GM12878 (cell line): ENCODE measurements around the gene ACACA. TPM values are rescaled to one million over a fixed set of nuclear protein-coding genes. Genes with fewer than 3 reads are reported as not detected.

ENCODE experiments used
- ATAC-seq: fragments of 200-7000 bp; cut with Tn5 transposase; 3 replicates; pipeline ENCODE4 v1.9.1; 2020; ENCODE audit warnings: mild to moderate bottlenecking, moderate library complexity
- BruUV-seq: library from RNA; stranded (reverse); fragments of 400-500 nt; replicated peaks from 2 replicates; lab custom pipeline; 2021; lab: Mats Ljungman, UMichigan
- CTCF ChIA-PET: fragments of 300-600 bp; sonication (Branson Sonifier 250); formaldehyde crosslinking; extraction: SDS; loops from one replicate; lab custom pipeline; 2021; ENCODE audit warnings: inconsistent platforms; lab: Yijun Ruan, JAX
- POLR2A ChIA-PET: fragments of 350-600 bp; formaldehyde crosslinking; extraction: SDS; loops from one replicate; lab custom pipeline; 2021; ENCODE audit warnings: inconsistent platforms; lab: Charles Lee
- RAD21 ChIA-PET: fragments of 300-600 bp; sonication (Branson Sonifier 250); formaldehyde crosslinking; loops from one replicate; lab custom pipeline; 2023; ENCODE audit warnings: antibody characterized with exemption; ENCODE audit not compliant: unreplicated experiment; lab: Charles Lee
- SMC1A ChIA-PET: fragments of 300-600 bp; sonication (Branson Sonifier 250); formaldehyde crosslinking; loops from one replicate; lab custom pipeline; 2023; ENCODE audit not compliant: unreplicated experiment, uncharacterized antibody; lab: Charles Lee
- DNase-seq: peaks from one replicate; pipeline ENCODE4 v3.0.0-alpha.2; 2011; ENCODE audit warnings: low read depth, low spot score
- FAIRE-seq: peaks from 3 replicates; lab custom pipeline; 2011; peaks lifted over from hg19 to GRCh38; lab: Jason Lieb, UNC
- H2AFZ ChIP-seq: 2 replicates; pipeline ENCODE4 v1.6.0; 2011; ENCODE audit warnings: low read depth, low read length, control low read depth; ENCODE audit not compliant: control insufficient read depth
- H3K27ac ChIP-seq: 2 replicates; pipeline ENCODE4 v1.5.1; 2011; ENCODE audit warnings: control low read depth; ENCODE audit not compliant: control insufficient read depth, insufficient read depth
- H3K27me3 ChIP-seq, 2 experiments: replicated peaks in 1 of 2; 2 replicates each; pipeline versions ENCODE4 v1.6.0 to v1.6.1; 2011; ENCODE audit warnings: low read length in 1 of 2; ENCODE audit not compliant: control insufficient read depth in 2 of 2, insufficient read depth in 2 of 2
- H3K36me3 ChIP-seq, 2 experiments: 2 replicates each; pipeline ENCODE4 v1.5.1; 2011; ENCODE audit warnings: low read length in 1 of 2; ENCODE audit not compliant: control insufficient read depth in 2 of 2, insufficient read depth in 2 of 2
- H3K4me1 ChIP-seq: 2 replicates; pipeline ENCODE4 v1.6.1; 2011; ENCODE audit warnings: mild to moderate bottlenecking, low read length, moderate library complexity, mixed read lengths; ENCODE audit not compliant: control insufficient read depth, insufficient read depth
- H3K4me2 ChIP-seq: 2 replicates; pipeline ENCODE4 v1.6.0; 2011; ENCODE audit warnings: control low read depth; ENCODE audit not compliant: control insufficient read depth, insufficient read depth
- H3K4me3 ChIP-seq: fragments of 200-600 bp; sonication (generic); 2 replicates; pipeline ENCODE4 v1.5.1; 2016
- H3K79me2 ChIP-seq: 2 replicates; pipeline ENCODE4 v1.6.0; 2011; ENCODE audit warnings: low read length; ENCODE audit not compliant: control insufficient read depth, insufficient read depth
- H3K9ac ChIP-seq: 2 replicates; pipeline ENCODE4 v1.8.0; 2011; ENCODE audit warnings: low read length, control low read depth, mixed read lengths; ENCODE audit not compliant: control insufficient read depth, insufficient read depth
- H3K9me3 ChIP-seq: replicated peaks from 3 replicates; pipeline ENCODE4 v1.5.1; 2011; ENCODE audit warnings: mild to moderate bottlenecking, low read length; ENCODE audit not compliant: control insufficient read depth, insufficient read depth
- H4K20me1 ChIP-seq: 2 replicates; pipeline ENCODE4 v1.6.0; 2011; ENCODE audit not compliant: control insufficient read depth, insufficient read depth
- ASH2L ChIP-seq: fragments of 300-600, 200-600 bp; sonication (generic); IDR thresholded peaks from 2 replicates; pipeline ENCODE4 v1.6.1; 2017; ENCODE audit warnings: low read depth, mild to moderate bottlenecking, borderline replicate concordance
- ATF7 ChIP-seq: fragments of 450-650 bp; IDR thresholded peaks from 2 replicates; pipeline ENCODE4 v1.6.1; 2016; ENCODE audit warnings: low read depth, mild to moderate bottlenecking
- BCL11A ChIP-seq: IDR thresholded peaks from 2 replicates; pipeline ENCODE4 v1.6.1; 2011; ENCODE audit warnings: low read depth, low read length
- E4F1 ChIP-seq: fragments of 450-650 bp; IDR thresholded peaks from 2 replicates; pipeline ENCODE4 v1.6.1; 2018; ENCODE audit warnings: borderline replicate concordance, mild to moderate bottlenecking; ENCODE audit not compliant: partially characterized antibody
- EP300 ChIP-seq, 2 experiments: fragments of 150-350 bp in 1 of 2; IDR thresholded peaks; 2 replicates each; pipeline ENCODE4 v1.6.1; 2011 to 2012; ENCODE audit warnings: low read depth in 2 of 2, low read length in 2 of 2, borderline replicate concordance in 1 of 2, improper control_type of control experiment in 1 of 2, inconsistent platforms in 1 of 2; ENCODE audit not compliant: control insufficient read depth in 1 of 2
- HSF1 ChIP-seq: fragments of 150-350 bp; IDR thresholded peaks from 2 replicates; pipeline ENCODE4 v1.6.1; 2014; ENCODE audit warnings: mild to moderate bottlenecking, low read depth, low read length
- NRF1 ChIP-seq: conservative IDR thresholded peaks from 2 replicates; pipeline ENCODE4 v1.6.1; 2011; ENCODE audit warnings: mild to moderate bottlenecking, low read depth, low read length, improper control_type of control experiment
- PAX5 ChIP-seq: IDR thresholded peaks from 2 replicates; pipeline ENCODE4 v1.6.1; 2011; ENCODE audit warnings: low read depth, low read length, borderline replicate concordance
- PML ChIP-seq: IDR thresholded peaks from 2 replicates; pipeline ENCODE4 v1.6.1; 2012; ENCODE audit warnings: low read length, inconsistent platforms
- SIX5 ChIP-seq: IDR thresholded peaks from 2 replicates; pipeline ENCODE4 v1.6.1; 2011; ENCODE audit warnings: mild to moderate bottlenecking, low read depth, low read length, moderate library complexity; ENCODE audit not compliant: severe bottlenecking
- SKIL ChIP-seq: fragments of 450-650 bp; IDR thresholded peaks from 2 replicates; pipeline ENCODE4 v1.6.1; 2017; ENCODE audit warnings: mild to moderate bottlenecking, low read depth, inconsistent platforms; ENCODE audit not compliant: poor library complexity, severe bottlenecking
- SMAD1 ChIP-seq: fragments of 450-650 bp; IDR thresholded peaks from 2 replicates; pipeline ENCODE4 v1.6.1; 2018; ENCODE audit warnings: mild to moderate bottlenecking, low read depth; ENCODE audit not compliant: partially characterized antibody
- SREBF1 ChIP-seq: IDR thresholded peaks from 2 replicates; pipeline ENCODE4 v1.6.1; 2012; ENCODE audit warnings: mild to moderate bottlenecking, low read length
- ZNF217 ChIP-seq: fragments of 450-650 bp; IDR thresholded peaks from 2 replicates; pipeline ENCODE4 v1.6.1; 2017; ENCODE audit warnings: antibody characterized with exemption, mild to moderate bottlenecking
- WGBS: methylation state at CpG from one replicate; pipeline ENCODE4 v1.1.6; 2016; ENCODE audit warnings: low lambda C conversion rate; ENCODE audit not compliant: insufficient replicate concordance, insufficient coverage; ENCODE audit errors: missing lambda C conversion rate; 5-methylcytosine and 5-hydroxymethylcytosine counted together
- in situ Hi-C: fragments of 300-500 bp; cut with MboI; formaldehyde crosslinking; loops from 9 replicates; pipeline ENCODE4 v1.14.3; 2018; ENCODE audit warnings: mixed read lengths
- intact Hi-C: fragments of 100-400 bp; cut with micrococcal nuclease; formaldehyde crosslinking; loops from one replicate; pipeline ENCODE4 v1.14.2; 2022; ENCODE audit not compliant: unreplicated experiment
- polyA plus RNA-seq, 11 experiments: library from polyadenylated mRNA; depleted of rRNA in 4 of 11; unstranded in 6 of 11; stranded (reverse) in 5 of 11; fragments of >200 nt; fragmentation: Nextera tagmentation in 4 of 11; fragmentation: Illumina TruSeq in 1 of 11; extraction: Ambion mirVana in 4 of 11; extraction: Trizol in 1 of 11; gene quantifications; 1 replicate in 1 of 11; 2 replicates in 10 of 11; pipeline versions ENCODE4 v1.2.1 to v1.2.3, GENCODE V29; 2011 to 2016; ENCODE audit warnings: inconsistent platforms in 2 of 11, missing spikeins in 2 of 11, low read depth in 1 of 11
- total RNA-seq, 4 experiments: library from RNA; depleted of rRNA in 3 of 4; stranded (reverse); fragments of >200 nt in 3 of 4; fragmentation: Illumina TruSeq in 1 of 4; extraction: Trizol in 1 of 4; gene quantifications; 2 replicates each; pipeline versions ENCODE4 v1.2.1 to v1.2.3, GENCODE V29; 2013 to 2021

ACACA gene
- total and polyA plus RNA-seq, 10 of the 15 experiments (the other 5 are each of a cell fraction or from before 2014, with no cell fraction given): 12.9 to 74.2 (median 32.0) TPM

- Histone ChIP-seq H3K79me2 (no peaks in the 10 kb centered on the region), H3K9ac (no peak overlapping the region), H3K4me3 (no peak overlapping the region), H4K20me1 (no peaks in the 10 kb centered on the region), H3K4me2 (no peak overlapping the region), H3K27ac (no peak overlapping the region), H3K36me3 (peaks cover 3 to 9% of the 10 kb centered on the region in 2 experiments; a peak in 3 of 4 replicates), H3K9me3 (no peaks in the 10 kb centered on the region), H3K27me3 (no peaks in the 10 kb centered on the region), H3K4me1 (no peaks in the 10 kb centered on the region), H2AFZ (no peak overlapping the region)
- TF ChIP-seq ATF7 (no peak), HSF1 (no peak), PML (no peak), SKIL (no peak), ASH2L (no peak), NRF1 (no peak), E4F1 (no peak), EP300 (IDR thresholded peaks at IDR 0.05; ENCODE audit: borderline replicate concordance in 1 of 2, control insufficient read depth in 1 of 2, low read depth in 2 of 2, low read length in 2 of 2) (no peak), SMAD1 (no peak), BCL11A (no peak), PAX5 (no peak), SREBF1 (no peak), SIX5 (no peak), ZNF217 (no peak)
- 85% methylated on average over 4 of the region's 5 CpGs for WGBS
- no TSS peak for BruUV-seq
- ChIA-PET CTCF (interaction anchor here (1.0 kb wide), 1 partner anchor 51 kb away, joined by 3 read pairs; no protein-coding TSS in a partner anchor), POLR2A (interaction anchor here (0.6 kb wide), 1 partner anchor 72 kb away, joined by 3 read pairs; no protein-coding TSS in a partner anchor), SMC1A (no interaction called here), RAD21 (no interaction called here)
- intact Hi-C loops (no loop called here), in situ Hi-C loops (no loop called here)
- DNase-seq: no peak
- no peak for ATAC-seq
- no peak for FAIRE-seq
These were observed 232.4 kb downstream of the ACACA start for GRCh38 chr17:37174205-37174604.
